CD4-positive, alpha-beta T cell treated with Interleukin-6 for 4 hours (primary cell): Measurements from ENCODE around the gene DUS1L.
A peak's percentile ranks its signal among the peaks of the same experiment; 100 is the strongest.

Experiments
- DNase-seq: peaks from one replicate; pipeline ENCODE4 v3.0.0-alpha.2; 2020; ENCODE audit warnings: mixed read lengths

DUS1L gene

DNA sequence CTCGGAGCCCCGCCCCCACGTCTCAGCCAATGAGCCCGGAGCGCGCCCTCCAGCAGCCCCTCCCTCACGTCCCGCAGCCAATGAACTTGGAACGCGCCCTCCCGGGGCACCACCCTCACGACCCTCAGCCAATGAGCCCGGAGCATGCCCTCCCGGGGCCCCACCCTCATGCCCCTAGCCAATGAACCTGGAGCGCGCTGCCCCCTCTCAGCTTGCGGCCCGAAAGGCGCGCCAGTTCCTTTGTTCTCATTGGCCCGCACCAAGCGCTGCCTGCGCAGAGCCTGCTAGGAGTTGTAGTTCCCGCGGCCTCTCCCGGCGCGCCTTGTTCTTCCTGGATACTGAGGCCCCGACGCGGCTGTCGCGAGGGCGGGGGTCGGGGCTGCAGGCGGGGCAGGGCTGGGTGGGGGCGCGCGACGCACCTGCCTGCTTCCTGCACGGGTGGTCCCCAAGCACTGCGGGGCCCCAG is 42.6 kb downstream of the DUS1L start, which contains the start of gene LRRC45:
Gene LRRC45, plus strand, starts transcription at position 325 of the 466 bp plus-strand sequence. CDS start 339 bp downstream, outside the sequence.
- DNase-seq = peak; percentile 100

DNA sequence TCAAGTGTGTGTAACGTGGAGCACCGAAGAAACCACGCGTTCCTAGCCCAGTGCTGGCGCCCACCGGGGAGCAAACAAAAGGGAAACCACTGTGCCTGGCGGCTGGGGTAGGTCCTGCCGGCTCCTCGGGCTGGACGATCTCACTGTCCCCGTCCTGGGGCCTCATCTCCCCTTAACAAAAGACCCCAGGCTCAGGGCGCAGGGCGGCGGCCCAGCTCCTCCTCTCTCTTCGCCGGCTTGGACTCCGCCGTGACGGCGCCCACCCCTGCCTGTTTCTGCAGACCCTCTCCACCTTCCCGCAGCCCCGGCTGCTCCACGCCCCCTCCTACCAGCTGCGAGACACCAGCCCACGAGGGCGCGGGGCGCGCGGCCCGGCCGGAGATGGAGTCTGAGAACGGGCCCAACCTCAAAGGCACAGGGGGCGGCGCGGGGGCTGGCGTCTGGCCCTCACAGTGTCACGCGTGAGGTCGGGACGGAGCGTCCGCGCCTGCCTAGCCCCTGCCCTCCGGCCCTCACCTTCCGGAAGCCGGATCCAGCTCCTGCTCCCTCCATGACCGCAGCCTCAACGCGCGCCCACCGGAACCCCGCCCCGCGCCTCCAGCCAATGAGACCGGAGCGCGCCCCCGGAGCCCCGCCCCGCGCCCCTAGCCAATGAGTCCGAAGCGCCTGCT is 43.2 kb downstream of the DUS1L start, which contains the start of gene CENPX:
Gene CENPX, minus strand, starts transcription at position 569 of the 671 bp plus-strand sequence. Its CDS starts 17 bp downstream, at position 552.
- DNase-seq = peak; percentile 7

DNA sequence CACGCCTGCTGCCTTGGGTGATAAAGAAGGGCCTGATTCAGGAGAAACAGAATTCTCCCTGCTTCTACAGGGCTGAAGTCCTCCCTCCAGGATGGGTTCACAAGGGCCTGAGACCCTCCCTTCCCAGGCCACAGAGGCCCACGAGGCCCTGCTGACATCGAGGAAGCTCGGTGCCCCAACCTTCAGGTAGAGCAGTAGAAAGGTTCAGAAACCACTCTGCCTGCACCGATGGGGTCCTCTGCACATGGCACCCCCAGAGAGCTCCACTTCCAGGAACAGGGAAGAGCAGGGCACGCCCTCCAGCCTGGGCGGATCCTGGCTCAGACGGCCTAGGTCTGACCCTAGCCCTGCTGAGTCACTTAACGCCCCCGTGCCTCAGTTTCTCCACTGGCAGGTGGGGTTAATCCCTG is 43.7 kb downstream of the DUS1L start:
- DNase-seq = no peak

- DNase-seq = peak; percentile 75
These were observed 44.3 kb downstream of the DUS1L start for GRCh38 chr17:82021107-82021899.

DNA sequence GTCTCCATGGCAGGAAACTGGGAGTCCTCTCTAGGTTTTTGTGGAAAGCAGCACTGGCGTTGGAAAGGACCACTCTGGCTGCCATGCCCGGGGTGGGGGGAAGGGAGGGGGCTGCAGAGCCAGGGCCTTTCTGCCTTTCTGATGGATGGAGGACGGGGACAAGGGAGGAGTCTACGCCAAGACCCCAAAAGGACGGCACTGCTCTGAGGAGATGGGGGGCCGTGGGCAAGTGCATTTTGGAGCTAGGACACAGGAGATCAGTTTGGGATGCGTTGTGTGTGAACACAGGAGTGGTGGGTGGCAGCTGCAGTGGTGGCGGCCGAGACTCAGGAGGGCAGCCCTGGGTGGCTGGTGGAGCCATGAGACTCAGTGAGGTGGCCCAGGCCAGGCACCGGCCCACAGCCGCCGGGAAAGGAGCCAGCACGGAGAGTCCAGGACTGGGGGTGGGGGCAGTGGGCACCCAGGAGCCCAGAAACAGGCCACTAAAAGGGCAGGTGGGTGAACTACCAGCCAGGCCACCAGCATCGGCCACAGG is 45.0 kb downstream of the DUS1L start:
- DNase-seq = no peak

GRCh38 chr17:82019690-82020571 is 45.7 kb downstream of the DUS1L start:
- DNase-seq = peak; percentile 77

- no peak for DNase-seq
These were observed 46.5 kb downstream of the DUS1L start for GRCh38 chr17:82018989-82019689.

- DNase-seq = no peak
These were observed 47.2 kb downstream of the DUS1L start for GRCh38 chr17:82018152-82018988.

DNA sequence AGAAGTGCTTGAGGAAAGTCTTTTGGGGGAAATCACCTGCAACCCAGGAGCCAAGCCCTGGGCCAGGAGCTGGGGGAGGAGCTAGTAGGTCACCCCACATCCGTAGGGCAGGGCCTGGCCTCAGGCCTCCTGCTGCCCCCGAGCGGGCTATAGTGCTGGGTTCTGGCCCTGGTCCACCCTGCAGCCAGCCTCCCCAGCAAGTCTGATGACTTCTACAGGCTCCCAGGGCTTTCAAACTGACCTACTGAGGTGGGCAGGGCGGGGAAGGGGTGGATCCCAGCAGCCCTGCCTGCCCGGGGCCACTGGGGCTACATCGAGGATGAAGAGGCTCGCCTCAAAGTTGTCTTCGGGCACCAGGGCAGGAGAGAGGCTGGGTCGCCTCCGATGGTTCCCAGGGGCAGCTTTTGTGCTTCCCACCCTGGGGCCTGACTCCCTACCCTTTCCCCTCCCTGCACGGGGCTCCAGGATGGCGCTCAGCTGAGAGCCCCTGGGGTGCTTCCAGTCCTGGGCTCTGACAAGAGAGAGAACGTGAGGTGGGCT is 47.9 kb downstream of the DUS1L start:
- no peak for DNase-seq

DNA sequence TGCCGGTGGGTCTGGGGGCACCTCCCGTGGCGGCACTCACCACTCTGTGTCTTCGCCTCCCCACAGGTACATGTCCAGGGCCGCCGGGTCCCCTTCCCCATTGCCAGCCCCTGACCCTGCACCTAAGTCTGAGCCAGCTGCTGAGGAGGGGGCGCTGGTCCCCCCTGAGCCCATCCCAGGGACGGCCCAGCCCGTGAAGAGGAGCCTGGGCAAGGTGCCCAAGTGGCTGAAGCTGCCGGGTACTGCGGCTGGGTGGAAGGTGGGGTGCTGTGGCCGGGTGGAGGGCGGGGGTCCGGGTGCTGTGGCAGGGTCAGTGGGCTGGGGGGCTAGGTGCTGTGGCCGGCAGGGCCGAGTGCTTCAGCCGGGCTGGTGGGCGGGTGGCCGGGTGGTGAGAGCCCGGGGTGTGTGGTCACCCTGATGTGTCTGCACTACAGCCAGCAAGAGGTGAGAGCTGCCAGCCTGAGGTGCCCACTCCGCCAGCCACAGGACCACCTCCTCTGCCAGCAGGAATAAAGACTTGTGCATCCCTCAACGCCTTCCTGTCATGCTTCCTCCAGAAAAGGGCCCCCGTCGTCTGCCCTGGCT is 48.6 kb downstream of the DUS1L start:
- DNase-seq = no peak

DNA sequence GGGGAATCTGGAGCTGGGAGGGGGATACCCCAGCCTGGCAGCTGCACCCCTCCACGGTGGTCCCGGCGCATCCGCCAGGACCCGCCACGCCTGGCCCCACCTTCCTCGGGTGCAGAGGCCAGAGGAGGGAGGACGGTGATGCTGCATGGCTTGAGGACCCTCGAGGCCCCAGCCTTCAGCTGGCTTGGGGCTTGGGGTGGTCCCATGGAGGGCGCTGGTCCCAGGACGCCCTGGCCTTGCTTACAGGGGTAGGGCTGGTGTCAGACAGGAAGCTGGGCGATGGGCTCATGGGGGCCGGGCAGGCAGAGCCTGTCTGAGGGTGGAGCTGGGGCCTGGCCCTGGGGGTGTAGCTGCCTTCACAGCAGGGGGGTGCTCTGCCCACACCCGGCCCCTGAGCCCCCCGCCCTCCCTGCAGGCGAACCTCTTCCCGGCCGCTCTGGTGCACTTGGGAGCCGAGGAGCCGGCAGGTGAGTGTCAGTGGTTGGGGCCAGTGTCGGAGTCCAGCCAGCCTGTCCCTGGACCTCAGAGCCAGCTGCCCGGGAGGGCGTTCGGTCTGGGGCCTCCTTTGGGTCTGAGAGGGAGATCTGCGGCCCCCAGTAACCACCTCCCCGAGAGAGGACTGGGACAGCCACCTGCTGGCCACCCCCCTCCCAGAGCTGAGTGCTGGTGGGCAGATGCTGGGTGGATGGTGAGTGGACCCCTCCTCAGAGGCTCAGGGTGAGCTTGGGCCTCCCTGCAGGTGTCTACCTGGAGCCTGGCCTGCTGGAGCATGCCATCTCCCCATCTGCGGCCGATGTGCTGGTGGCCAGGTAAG is 49.3 kb downstream of the DUS1L start:
- DNase-seq = no peak

- DNase-seq = no peak
These were observed 50.2 kb downstream of the DUS1L start for GRCh38 chr17:82015311-82015971.

GRCh38 chr17:82014971-82015310 is 50.7 kb downstream of the DUS1L start:
- no peak for DNase-seq

DNA sequence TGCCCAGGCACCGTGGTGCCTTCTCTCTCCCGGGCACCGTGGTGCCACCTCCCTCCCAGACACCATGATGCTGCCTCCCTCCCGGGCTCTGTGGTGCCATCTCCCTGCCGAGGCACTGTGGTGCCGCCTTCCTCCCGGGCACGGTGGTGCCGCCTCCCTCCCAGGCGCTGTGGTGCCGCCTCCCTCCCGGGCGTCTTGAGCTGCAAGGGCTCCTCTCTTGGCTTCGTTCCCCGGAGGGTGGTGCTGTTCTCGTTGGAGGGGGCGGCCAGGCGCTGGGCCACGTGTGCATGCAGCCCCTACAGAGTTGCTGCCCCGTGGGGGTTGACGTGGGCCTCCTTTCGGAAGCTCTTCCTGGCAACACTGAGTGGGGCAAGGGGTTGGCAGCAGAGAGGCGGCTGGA is 51.2 kb downstream of the DUS1L start:
- DNase-seq = no peak

GRCh38 chr17:82013772-82014321 is 51.8 kb downstream of the DUS1L start:
- DNase-seq = no peak

GRCh38 chr17:82013341-82013740 is 52.3 kb downstream of the DUS1L start:
- DNase-seq = no peak

GRCh38 chr17:82012640-82013295 is 52.8 kb downstream of the DUS1L start:
- no peak for DNase-seq

DNA sequence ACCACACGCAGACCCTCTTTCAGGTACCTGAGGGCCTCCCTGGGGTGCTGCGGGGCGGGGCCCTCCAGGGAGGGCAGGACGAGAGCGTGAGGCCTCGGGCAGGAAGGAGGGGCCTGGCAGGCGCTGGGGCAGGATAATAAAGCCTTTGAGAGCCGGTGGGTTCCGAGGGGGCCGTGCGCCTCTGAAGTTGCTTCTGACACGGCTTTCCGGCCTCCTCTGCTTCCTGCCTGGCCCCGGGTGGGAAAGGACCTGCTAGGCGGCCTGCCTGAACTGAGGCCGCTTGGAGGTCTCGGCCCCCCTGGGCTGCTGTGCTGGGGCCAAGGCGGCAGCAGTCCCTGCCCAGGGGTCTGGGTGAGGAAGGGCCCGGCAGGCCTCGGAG is 53.4 kb downstream of the DUS1L start:
- DNase-seq = no peak
